OCI-LY3 (cell line): ENCODE measurements around the gene TSGA10.

Experiments used
- EZH2phosphoT487 ChIP-seq: fragments of 200-600 bp; shearing (Covaris generic); IDR thresholded peaks from 2 replicates; pipeline ENCODE4 v1.6.1; 2018; ENCODE audit warnings: antibody characterized with exemption, mixed run types, low read depth
- TF ChIP-seq, protein P1 (sequence below): fragments of 200-600, 300-600 bp; sonication (generic); IDR thresholded peaks from 2 replicates; pipeline ENCODE4 v1.5.1; 2014; ENCODE audit warnings: antibody characterized with exemption, low read length, low read depth

DNA sequence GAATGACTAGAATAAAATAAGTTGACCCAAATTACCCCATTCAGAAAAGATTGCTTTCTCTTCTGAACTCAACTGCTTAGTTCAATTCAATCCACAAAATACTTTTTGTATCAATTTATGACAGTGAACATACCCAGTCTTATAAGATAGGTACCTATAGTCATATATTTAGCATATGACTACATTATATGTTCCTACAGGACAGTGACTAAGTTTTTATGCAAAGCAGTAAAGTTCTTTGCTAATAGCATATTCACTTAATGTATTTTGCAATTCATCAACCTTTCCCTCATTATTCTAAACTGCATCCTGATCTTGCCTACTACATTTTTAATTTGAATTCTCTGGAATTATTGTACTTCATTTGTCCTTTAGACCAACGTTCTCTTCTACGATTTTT, 43.5 kb downstream of the TSGA10 start:
- TF ChIP-seq, protein P1, sequence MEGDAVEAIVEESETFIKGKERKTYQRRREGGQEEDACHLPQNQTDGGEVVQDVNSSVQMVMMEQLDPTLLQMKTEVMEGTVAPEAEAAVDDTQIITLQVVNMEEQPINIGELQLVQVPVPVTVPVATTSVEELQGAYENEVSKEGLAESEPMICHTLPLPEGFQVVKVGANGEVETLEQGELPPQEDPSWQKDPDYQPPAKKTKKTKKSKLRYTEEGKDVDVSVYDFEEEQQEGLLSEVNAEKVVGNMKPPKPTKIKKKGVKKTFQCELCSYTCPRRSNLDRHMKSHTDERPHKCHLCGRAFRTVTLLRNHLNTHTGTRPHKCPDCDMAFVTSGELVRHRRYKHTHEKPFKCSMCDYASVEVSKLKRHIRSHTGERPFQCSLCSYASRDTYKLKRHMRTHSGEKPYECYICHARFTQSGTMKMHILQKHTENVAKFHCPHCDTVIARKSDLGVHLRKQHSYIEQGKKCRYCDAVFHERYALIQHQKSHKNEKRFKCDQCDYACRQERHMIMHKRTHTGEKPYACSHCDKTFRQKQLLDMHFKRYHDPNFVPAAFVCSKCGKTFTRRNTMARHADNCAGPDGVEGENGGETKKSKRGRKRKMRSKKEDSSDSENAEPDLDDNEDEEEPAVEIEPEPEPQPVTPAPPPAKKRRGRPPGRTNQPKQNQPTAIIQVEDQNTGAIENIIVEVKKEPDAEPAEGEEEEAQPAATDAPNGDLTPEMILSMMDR: no peak
- TF ChIP-seq EZH2phosphoT487: no peak
